Liver (tissue), 9 donors: ENCODE measurements around the gene KIT. TPM values are rescaled to one million over a fixed set of nuclear protein-coding genes. Genes with fewer than 3 reads are reported as not detected.
A peak's percentile ranks its signal among the peaks of the same experiment; 100 is the strongest.

Experiments used
- DNase-seq: peaks from one replicate; pipeline ENCODE4 v3.0.0-alpha.2; 2017; ENCODE audit warnings: low spot score
- H3K27ac ChIP-seq, 2 donors: one replicate each; pipeline ENCODE4 v1.7.0; 2013; ENCODE audit warnings: inconsistent platforms in 2 of 2, low read length in 2 of 2, control low read depth in 1 of 2, low read depth in 1 of 2, mild to moderate bottlenecking in 1 of 2
- H3K27me3 ChIP-seq, 4 donors: one replicate each; pipeline versions ENCODE4 v1.6.1 to v1.7.0; 2013; ENCODE audit warnings: low read length in 3 of 4, inconsistent platforms in 1 of 4, mild to moderate bottlenecking in 1 of 4, moderate library complexity in 1 of 4; ENCODE audit not compliant: control insufficient read depth in 4 of 4, insufficient read depth in 4 of 4
- H3K36me3 ChIP-seq, 4 donors: one replicate each; pipeline versions ENCODE4 v1.6.1 to v1.7.0; 2013; ENCODE audit warnings: low read length in 3 of 4, mild to moderate bottlenecking in 3 of 4, low read depth in 1 of 4, moderate library complexity in 1 of 4; ENCODE audit not compliant: control insufficient read depth in 4 of 4, insufficient read depth in 3 of 4
- H3K4me1 ChIP-seq, 4 donors: one replicate each; pipeline versions ENCODE4 v1.6.1 to v1.7.0; 2013; ENCODE audit warnings: low read length in 3 of 4, mild to moderate bottlenecking in 3 of 4, moderate library complexity in 1 of 4; ENCODE audit not compliant: control insufficient read depth in 4 of 4, insufficient read depth in 4 of 4
- H3K4me3 ChIP-seq, 3 donors: one replicate each; pipeline versions ENCODE4 v1.6.1 to v1.7.0; 2013; ENCODE audit warnings: low read length in 3 of 3, control low read depth in 1 of 3, low read depth in 1 of 3, mild to moderate bottlenecking in 1 of 3
- H3K9ac ChIP-seq, 2 donors: one replicate each; pipeline ENCODE4 v1.7.0; 2013; ENCODE audit warnings: low read length in 2 of 2, mild to moderate bottlenecking in 2 of 2, moderate library complexity in 2 of 2, control low read depth in 1 of 2, low read depth in 1 of 2
- H3K9me3 ChIP-seq, 4 donors: one replicate each; pipeline versions ENCODE4 v1.6.1 to v1.7.0; 2013; ENCODE audit warnings: low read length in 3 of 4; ENCODE audit not compliant: control insufficient read depth in 4 of 4
- EGR1 ChIP-seq, 2 donors: IDR thresholded peaks; 2 replicates each; pipeline ENCODE4 v1.6.1; 2016 to 2018; ENCODE audit warnings: antibody characterized with exemption in 2 of 2, low read depth in 2 of 2
- FOXA2 ChIP-seq: IDR thresholded peaks from 2 replicates; pipeline ENCODE4 v1.6.1; 2016; ENCODE audit warnings: antibody characterized with exemption
- HNF4A ChIP-seq, 2 donors: conservative IDR thresholded peaks; 2 replicates each; pipeline ENCODE4 v1.6.1; 2016; ENCODE audit warnings: antibody characterized with exemption in 2 of 2, mild to moderate bottlenecking in 2 of 2
- NR2F2 ChIP-seq: IDR thresholded peaks from 2 replicates; pipeline ENCODE4 v1.6.1; 2016; ENCODE audit warnings: antibody characterized with exemption
- RAD21 ChIP-seq, 2 donors: IDR thresholded peaks; 2 replicates each; pipeline ENCODE4 v1.6.1; 2016; ENCODE audit warnings: antibody characterized with exemption in 2 of 2, mild to moderate bottlenecking in 2 of 2
- RXRA ChIP-seq, 2 donors: IDR thresholded peaks; 2 replicates each; pipeline ENCODE4 v1.6.1; 2017 to 2018; ENCODE audit warnings: antibody characterized with exemption in 2 of 2, mild to moderate bottlenecking in 1 of 2
- SP1 ChIP-seq: IDR thresholded peaks from 2 replicates; pipeline ENCODE4 v1.6.1; 2018; ENCODE audit warnings: antibody characterized with exemption, mild to moderate bottlenecking
- TAF1 ChIP-seq: conservative IDR thresholded peaks from 2 replicates; pipeline ENCODE4 v1.6.1; 2016; ENCODE audit warnings: antibody characterized with exemption, mild to moderate bottlenecking
- YY1 ChIP-seq: IDR thresholded peaks from 2 replicates; pipeline ENCODE4 v1.6.1; 2016; ENCODE audit warnings: antibody characterized with exemption, mild to moderate bottlenecking
- WGBS: extraction: QIAGEN DNeasy Blood & Tissue Kit; methylation state at CpG from one replicate; pipeline ENCODE4 v1.1.7; 2013; 5-methylcytosine and 5-hydroxymethylcytosine counted together
- polyA plus RNA-seq, 2 donors: library from polyadenylated mRNA; stranded (reverse) in 1 of 2; unstranded in 1 of 2; fragments of 200-250 nt in 1 of 2; fragments of >200 nt in 1 of 2; fragmentation: Nextera tagmentation in 1 of 2; extraction: Ambion mirVana in 1 of 2; gene quantifications; one replicate each; pipeline versions ENCODE4 v1.2.1 to v1.2.3, GENCODE V29; 2013 to 2015
- total RNA-seq, 2 donors: library from RNA; depleted of rRNA; stranded (reverse); fragments of >200 nt; gene quantifications; one replicate each; pipeline ENCODE4 v1.2.3, GENCODE V29; 2014
- TF ChIP-seq, protein P1 (sequence below): IDR thresholded peaks from 2 replicates; pipeline ENCODE4 v1.6.1; 2016; ENCODE audit warnings: antibody characterized with exemption, mild to moderate bottlenecking
- TF ChIP-seq, protein P2 (sequence below): IDR thresholded peaks from 2 replicates; pipeline ENCODE4 v1.6.1; 2016; ENCODE audit warnings: antibody characterized with exemption
- TF ChIP-seq, protein P3 (sequence below): IDR thresholded peaks from 2 replicates; pipeline ENCODE4 v1.6.1; 2016; ENCODE audit warnings: antibody characterized with exemption
- donor health status: healthy.
- donor health status: healthy.
- donor health status: healthy.
- donor health status: healthy.
- donor health status: healthy.

The KIT gene
- total and polyA plus RNA-seq, 4 donors = 0.06 to 5.5 (median 0.96) TPM

DNA sequence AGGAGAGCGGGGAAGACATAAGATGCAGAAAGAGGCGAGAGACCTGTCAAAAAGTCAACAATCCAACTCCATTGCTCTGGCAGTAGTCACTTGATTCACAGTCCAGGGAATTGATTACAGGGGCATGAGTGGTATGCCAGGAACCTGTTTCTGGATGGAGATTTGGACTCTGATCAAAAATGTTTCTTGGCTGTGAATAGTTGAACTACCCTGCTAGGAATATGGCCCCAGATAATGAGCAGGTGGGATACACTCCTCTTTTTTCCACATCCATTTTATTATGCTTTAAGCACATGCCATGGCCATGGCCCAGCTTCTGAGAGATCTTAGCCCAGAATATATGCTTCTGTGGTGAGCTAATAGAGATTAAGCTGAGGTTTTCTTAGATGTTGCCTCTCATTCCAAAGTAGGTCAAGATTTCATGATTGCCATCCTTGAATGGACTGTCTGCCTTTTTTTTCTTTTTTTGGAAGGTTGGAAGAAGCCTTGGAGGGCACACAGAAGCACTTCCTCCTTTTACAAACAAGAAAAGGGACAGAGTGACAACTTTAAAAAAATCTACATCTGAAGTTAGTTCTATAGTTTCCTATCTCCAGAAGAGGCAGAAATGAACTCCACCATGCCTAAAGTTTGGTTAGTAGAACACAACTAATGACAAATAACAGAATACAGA is 121.9 kb downstream of the KIT start:
- H3K27me3 ChIP-seq = no peaks in the 10 kb centered on the region
- no peak overlapping the region for H3K4me3 ChIP-seq
- no peaks in the 10 kb centered on the region for H3K36me3 ChIP-seq
- TF ChIP-seq SP1 (no peak), NR2F2 (no peak), RAD21 (IDR thresholded peaks at IDR 0.05) (no peak), TAF1 (no peak), HNF4A (conservative IDR thresholded peaks at IDR 0.05) (no peak)
- TF ChIP-seq, protein P1, sequence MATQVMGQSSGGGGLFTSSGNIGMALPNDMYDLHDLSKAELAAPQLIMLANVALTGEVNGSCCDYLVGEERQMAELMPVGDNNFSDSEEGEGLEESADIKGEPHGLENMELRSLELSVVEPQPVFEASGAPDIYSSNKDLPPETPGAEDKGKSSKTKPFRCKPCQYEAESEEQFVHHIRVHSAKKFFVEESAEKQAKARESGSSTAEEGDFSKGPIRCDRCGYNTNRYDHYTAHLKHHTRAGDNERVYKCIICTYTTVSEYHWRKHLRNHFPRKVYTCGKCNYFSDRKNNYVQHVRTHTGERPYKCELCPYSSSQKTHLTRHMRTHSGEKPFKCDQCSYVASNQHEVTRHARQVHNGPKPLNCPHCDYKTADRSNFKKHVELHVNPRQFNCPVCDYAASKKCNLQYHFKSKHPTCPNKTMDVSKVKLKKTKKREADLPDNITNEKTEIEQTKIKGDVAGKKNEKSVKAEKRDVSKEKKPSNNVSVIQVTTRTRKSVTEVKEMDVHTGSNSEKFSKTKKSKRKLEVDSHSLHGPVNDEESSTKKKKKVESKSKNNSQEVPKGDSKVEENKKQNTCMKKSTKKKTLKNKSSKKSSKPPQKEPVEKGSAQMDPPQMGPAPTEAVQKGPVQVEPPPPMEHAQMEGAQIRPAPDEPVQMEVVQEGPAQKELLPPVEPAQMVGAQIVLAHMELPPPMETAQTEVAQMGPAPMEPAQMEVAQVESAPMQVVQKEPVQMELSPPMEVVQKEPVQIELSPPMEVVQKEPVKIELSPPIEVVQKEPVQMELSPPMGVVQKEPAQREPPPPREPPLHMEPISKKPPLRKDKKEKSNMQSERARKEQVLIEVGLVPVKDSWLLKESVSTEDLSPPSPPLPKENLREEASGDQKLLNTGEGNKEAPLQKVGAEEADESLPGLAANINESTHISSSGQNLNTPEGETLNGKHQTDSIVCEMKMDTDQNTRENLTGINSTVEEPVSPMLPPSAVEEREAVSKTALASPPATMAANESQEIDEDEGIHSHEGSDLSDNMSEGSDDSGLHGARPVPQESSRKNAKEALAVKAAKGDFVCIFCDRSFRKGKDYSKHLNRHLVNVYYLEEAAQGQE = no peak
- WGBS = 85% methylated on average over 2 of the region's 2 CpGs
- H3K9ac ChIP-seq = no peak overlapping the region
- H3K9me3 ChIP-seq = no peaks in the 10 kb centered on the region
- H3K27ac ChIP-seq = no peak overlapping the region
- H3K4me1 ChIP-seq = peaks cover 0 to 2% (median 0%) of the 10 kb centered on the region in 4 donors
- no peak for DNase-seq

DNA sequence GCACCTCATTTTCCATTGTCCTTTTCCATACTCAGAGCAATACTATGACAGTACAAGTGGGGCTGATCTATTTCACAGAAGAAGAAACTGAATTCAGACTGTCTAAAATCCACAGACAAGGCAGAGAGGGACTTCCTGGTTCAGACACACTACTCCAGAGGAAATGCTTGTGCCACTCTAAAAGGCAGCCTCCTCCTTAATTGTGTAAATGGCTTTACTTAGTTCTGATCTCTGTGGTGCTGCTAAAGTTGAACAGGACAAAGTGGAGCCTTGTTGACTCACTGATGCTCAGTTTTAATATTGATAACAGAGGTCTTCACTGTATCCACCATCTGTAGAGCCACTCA is 122.4 kb downstream of the KIT start:
- no peak overlapping the region for H3K4me3 ChIP-seq
- H3K9ac ChIP-seq = no peak overlapping the region
- H3K27me3 ChIP-seq = no peaks in the 10 kb centered on the region
- H3K9me3 ChIP-seq = no peaks in the 10 kb centered on the region
- no peak for TF ChIP-seq YY1
- no peaks in the 10 kb centered on the region for H3K36me3 ChIP-seq
- no peak for DNase-seq
- H3K4me1 ChIP-seq = peaks cover 0 to 2% (median 0%) of the 10 kb centered on the region in 4 donors
- H3K27ac ChIP-seq = no peak overlapping the region

DNA sequence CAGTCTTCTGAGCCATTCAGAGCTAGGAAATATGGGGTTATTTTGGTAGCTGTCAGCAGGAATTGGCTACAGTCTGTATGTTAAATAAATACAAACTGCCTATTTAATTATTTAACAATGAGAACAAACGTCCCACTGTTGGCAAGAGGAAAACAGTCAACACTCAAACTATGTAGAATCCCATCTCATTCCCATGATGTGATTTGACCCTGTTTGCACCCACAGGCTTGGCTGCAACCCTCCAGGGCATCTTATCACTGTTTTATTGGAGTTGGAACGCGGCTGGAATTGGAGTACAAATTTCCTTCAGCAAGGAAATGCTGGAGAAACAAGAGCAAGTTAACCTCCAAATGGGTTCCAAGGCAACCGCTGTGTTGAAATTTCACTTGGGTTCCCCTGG is 124.0 kb downstream of the KIT start:
- Histone ChIP-seq H3K27ac (no peak overlapping the region), H3K4me1 (peaks cover 0 to 2% (median 0%) of the 10 kb centered on the region in 4 donors), H3K9ac (no peak overlapping the region), H3K27me3 (no peaks in the 10 kb centered on the region), H3K9me3 (no peaks in the 10 kb centered on the region), H3K4me3 (no peak overlapping the region), H3K36me3 (no peaks in the 10 kb centered on the region)
- peak; percentile 39 for TF ChIP-seq NR2F2
- TF ChIP-seq RXRA (IDR thresholded peaks at IDR 0.05) = peak in 1 of 2 donors; percentile 33
- no peak for TF ChIP-seq FOXA2
- 56% methylated on average over 4 of the region's 4 CpGs for WGBS
- DNase-seq = no peak

DNA sequence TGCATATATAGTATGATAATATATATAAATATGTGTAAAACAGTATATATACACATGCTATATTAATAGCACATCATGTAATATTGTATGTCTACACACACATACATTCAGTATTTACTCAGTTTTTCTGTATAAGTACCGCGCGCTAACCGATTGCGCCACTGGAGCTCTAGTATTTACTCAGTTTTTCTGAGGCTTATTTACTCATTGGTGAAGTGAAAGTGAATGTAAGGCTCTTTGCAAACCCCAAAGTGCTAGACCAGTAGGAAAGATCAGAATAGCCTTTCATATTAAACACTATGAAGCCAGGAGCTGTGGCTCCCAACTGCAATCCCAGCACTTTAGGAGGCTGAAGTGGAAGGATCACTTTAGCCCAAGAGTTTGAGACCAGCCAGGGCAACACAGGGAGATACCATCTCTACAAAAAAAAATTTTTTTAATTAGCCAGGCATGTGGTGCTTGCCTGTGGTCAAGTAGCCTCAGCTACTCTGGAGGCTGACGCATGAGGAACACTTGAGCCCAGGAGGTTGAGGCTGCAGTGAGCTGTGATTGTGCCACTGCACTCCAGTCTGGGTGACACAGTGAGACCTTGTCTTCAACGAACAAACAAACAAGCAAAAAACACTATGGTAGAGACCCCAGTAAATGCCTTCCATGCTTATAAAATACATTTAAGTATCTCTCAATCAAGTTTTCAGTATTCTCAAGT is 125.8 kb downstream of the KIT start:
- Histone ChIP-seq H3K36me3 (no peaks in the 10 kb centered on the region), H3K27me3 (no peaks in the 10 kb centered on the region), H3K4me3 (no peak overlapping the region), H3K27ac (no peak overlapping the region), H3K4me1 (peaks cover 0 to 2% (median 0%) of the 10 kb centered on the region in 4 donors), H3K9me3 (no peaks in the 10 kb centered on the region), H3K9ac (no peak overlapping the region)
- WGBS = 49% methylated on average over 7 of the region's 7 CpGs
- peak; percentile 17 for TF ChIP-seq FOXA2
- no peak for TF ChIP-seq EGR1 (IDR thresholded peaks at IDR 0.05; ENCODE audit: low read depth in 2 of 2)
- peak; percentile 8 for TF ChIP-seq SP1
- TF ChIP-seq TAF1 = no peak
- TF ChIP-seq, protein P2, sequence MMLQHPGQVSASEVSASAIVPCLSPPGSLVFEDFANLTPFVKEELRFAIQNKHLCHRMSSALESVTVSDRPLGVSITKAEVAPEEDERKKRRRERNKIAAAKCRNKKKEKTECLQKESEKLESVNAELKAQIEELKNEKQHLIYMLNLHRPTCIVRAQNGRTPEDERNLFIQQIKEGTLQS = no peak
- TF ChIP-seq, protein P3, sequence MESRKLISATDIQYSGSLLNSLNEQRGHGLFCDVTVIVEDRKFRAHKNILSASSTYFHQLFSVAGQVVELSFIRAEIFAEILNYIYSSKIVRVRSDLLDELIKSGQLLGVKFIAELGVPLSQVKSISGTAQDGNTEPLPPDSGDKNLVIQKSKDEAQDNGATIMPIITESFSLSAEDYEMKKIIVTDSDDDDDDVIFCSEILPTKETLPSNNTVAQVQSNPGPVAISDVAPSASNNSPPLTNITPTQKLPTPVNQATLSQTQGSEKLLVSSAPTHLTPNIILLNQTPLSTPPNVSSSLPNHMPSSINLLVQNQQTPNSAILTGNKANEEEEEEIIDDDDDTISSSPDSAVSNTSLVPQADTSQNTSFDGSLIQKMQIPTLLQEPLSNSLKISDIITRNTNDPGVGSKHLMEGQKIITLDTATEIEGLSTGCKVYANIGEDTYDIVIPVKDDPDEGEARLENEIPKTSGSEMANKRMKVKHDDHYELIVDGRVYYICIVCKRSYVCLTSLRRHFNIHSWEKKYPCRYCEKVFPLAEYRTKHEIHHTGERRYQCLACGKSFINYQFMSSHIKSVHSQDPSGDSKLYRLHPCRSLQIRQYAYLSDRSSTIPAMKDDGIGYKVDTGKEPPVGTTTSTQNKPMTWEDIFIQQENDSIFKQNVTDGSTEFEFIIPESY = no peak
- DNase-seq = no peak
